GM18870 (cell line): Measurements from ENCODE around the gene VDR.

Experiments used
- ATAC-seq: cut with Tn5 transposase; IDR thresholded peaks from one replicate; pipeline ENCODE4 v1.9.1; 2021; ENCODE audit warnings: moderate library complexity; ENCODE audit not compliant: unreplicated experiment

Gene VDR

GRCh38 chr12:47833591-47834012 is 71.2 kb downstream of the VDR start:
- no peak for ATAC-seq

- ATAC-seq, result no peak
These were observed 72.4 kb downstream of the VDR start for GRCh38 chr12:47832263-47832933.

DNA sequence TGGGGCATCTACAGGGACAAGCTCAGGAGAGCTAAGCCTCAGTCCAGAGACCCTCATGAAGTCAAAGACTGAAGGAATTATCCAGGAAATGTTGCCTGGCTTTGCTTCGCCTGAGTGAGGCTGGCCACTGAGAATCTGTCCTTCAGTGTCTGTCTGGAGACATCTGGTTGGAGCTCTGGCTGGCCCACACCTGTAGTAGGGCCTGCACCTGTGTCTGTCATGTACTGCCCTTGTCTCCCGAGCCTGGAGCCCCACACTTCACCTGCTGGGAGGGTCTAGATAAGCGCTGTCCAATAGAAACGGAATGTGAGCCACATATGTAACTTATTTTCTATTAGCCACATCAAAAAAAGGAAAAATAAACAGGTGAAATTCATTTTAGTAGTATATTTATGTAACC is 75.2 kb downstream of the VDR start:
- no peak for ATAC-seq

DNA sequence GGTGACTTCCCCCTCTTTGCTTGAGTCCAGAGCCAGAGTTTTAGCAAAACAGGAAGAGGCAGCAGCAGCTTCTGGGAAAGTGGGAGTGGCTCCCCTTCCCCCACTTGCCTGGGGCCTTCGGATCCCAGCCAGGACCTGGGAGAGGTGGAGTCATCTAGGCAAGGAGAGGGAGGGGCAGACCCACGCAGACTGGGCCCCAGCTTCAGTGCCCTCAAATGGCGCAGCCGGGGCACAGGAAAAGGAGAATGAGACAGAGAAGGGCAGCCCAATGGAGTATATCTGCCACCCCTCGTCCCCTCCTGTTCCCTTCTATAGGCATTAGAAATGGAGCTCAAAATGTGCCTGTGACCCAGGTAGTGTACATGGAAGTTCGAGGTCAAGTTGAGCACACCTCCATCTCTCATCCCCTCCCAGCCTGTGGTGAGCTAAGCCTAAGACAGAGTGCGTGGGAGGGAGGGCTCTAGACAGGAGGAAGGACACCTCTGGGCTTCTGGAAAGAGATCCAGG is 75.8 kb downstream of the VDR start:
- no peak for ATAC-seq

DNA sequence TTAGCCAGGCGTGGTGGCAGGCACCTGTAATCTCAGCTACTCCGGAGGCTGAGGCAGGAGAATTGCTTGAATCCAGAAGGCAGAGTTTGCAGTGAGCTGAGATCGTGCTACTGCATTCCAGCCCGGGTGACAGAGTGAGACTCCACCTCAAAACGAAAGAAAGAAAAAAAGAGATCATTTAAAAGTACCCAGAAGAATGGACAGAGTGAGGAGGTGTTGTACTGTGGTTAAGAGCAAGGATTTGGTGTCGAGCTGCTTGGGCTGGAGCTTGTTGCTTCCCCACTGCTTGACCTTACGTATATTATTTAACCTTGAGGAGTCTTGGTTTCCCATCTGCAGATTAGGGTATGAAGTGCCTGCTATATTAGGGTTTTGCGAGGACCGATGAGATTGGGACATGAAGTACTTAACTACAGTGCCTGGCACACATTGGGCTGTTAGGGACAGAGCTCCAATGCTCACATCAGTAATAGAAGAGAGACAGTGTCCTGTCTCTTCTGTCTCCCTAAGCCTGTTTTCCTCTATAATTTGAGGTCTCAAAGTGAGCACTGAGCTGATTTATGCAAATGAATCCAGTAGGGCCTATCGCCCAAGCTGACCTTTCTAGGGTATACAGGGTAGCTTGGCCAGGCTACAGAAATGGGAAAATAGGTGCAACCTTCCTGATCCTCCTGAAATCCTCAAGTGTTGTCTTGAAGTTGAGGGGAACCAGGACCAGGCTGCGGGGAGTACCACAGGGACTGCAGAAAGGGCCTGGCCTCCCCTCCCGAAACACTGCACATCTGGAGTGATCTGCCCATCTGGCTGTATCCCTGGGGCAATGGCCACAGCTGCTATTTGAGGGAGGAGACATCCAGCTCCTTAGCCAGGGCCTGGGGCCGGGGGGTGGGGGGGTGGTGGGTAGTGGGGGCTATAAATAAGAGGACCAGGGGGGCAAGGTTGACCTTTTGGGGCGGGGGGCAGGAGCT is 76.5 kb downstream of the VDR start:
- no peak for ATAC-seq

DNA sequence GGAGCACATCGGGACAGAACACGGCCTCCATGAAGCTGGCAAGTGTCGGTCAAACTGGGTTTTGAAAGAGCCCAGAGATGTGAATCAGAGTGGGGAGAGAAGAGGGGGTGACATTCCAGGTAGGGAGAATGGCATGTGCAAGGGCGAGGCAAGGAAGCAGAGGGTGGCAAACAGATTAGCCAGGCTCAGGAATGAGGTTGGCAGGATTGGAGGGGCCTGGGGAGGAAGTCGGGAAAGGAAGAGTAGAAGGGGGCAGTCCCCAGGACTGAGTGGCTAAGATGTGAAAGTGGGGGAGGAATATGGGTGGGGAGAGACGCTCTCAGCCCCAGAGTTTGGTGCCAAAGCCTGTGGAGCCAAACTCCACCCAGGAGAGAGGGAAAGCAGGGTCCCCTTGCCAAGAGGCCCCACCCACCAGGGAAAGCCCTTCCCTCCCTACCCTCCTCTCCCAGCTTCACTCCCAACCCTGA is 79.6 kb downstream of the VDR start:
- ATAC-seq, result no peak

DNA sequence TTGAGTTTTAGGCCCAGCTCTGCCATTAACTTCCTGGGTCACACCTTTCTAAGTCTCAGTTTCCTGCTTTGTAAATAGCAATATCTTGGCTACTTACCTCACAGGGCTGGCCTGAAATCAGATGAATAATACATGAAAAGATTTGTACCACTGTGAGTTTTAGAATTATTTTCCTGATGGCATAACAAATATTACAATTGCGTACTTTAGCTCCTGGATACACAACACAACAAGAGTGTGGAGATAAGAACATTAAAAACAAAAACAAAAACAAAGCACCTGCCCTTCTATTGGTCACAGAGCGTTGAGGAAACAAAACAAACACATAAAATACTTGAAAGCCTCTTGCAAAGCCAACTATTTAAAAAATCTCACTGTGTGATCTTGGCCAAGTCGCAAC is 80.2 kb downstream of the VDR start:
- no peak for ATAC-seq

DNA sequence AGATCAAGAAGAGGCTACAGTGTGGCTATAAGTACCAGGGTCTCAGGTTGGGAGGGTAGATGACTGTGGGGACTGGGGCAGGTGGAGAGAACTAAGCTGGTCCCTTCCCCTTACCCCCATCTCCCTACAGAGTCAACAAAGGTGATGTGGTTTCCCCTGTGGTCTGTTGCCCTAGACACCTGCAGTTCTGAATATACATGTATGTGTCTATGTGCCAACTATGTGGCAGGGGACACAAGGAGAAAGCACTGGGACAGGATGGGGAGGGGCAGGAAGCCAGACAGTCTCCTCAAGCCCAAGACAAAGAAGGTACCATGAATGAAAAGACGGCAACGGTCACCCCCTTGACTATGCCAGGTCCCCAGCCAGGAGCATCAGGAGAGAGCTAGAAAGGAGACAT is 80.6 kb downstream of the VDR start:
- ATAC-seq, result no peak

DNA sequence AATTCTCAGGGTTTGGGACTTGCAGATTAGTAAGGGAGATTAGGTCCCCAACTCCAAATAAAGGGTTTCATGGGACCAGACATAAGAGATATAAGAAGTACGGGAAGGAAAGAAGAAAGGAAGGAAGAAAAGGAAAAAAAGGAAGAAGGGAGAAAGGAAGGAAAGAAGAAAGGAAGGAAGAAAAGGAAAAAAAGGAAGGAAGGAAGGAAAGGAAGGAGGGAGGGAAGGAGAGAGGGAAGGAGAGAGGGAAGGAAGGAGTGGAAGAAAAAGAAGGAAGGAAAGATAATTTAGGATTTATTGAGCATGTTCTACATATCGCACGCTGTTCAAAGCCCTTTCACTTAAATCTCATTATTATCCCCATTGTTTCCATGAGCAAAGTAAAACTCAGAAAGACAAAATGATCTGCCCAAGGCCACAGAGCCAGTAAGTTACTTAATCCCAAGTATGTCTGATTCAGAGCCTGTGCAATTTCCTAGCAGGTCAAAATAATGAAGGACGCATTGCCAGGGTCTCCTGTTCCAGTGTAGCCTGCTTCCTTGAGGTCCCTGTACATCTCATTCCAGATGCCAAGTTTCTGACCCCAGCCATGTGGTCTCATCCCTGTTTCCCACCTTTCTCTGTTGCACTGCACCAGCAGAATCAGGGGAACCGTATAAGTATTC is 81.2 kb downstream of the VDR start:
- no peak for ATAC-seq

- no peak for ATAC-seq
These were observed 81.9 kb downstream of the VDR start for GRCh38 chr12:47822863-47823262.

DNA sequence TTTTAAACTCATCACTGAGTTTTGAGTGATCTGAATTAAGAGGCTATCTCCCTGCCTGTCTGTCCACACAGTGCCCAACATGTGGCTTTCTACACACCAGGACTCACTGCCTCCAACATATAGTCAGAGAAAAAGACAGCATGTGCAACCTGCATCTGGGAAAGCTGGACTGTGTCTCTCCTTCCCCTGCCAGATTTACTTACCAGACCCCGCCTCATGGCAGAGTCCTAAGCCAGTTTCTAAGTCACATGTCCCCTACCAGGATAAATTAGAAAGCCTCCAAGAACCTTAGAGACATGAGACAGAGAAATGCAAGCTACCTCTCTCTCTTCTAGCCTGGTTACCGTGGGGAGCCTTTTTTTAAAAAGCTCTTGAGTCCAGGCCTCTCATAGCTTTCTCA is 82.4 kb downstream of the VDR start:
- ATAC-seq, result no peak

DNA sequence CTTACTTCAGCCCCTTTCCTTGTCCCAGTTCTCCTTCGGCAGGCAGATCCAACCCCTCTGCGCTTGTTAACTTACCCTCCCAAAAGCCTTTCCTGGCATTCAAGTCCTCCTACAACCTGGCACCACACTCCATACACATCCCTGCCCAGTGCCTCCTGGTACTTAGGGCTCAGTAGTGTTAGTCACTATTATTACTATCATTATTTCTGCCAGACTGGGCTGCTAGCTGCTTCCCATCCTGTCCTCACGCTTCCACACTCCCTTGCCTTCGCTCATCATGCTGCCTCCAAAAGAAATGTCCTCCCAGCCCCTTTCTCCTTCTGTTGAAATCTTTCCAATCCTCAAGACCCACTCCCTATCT is 83.5 kb downstream of the VDR start:
- ATAC-seq, result no peak

DNA sequence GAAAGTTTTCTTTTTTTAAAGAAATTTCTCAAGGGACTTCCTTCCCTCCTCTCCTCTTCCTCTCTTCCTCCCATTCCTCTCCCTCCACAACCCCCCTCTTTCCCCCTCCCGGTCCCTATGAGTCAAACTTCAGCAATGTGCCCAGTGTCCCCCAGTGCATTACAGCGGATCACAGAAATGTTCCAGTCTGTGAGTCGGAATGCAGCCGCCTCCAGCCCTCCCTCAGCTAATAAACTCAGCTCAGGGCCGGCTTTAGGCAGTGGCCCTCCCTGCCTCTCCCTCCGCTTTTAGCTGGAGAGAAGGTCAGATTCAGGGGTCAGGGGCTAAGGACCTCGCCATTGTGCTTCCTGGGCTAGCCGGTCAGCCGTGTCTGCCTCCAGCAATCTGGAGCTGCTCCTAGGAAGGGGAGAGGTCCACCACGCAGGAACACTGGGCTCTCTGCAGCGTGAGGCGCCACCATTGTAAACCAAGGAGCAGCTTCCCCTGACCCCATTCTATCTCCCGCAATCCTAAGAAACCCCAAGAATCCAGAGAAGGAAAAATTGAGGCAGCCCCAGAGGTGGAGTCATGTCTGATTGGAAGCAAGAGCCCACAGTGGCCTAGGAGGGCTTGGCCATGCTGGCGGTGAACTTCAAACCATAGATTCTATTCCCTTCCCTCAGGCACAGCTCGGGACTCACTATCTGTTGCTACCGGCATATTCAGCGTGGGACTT is 84.0 kb downstream of the VDR start:
- ATAC-seq, result no peak

- ATAC-seq, result no peak
These were observed 84.7 kb downstream of the VDR start, which contains the start of gene HDAC7 for GRCh38 chr12:47819896-47820630. TSS of gene HDAC7 (minus strand) at chr12:47819903. CDS start at chr12:47819785, 118 bp downstream.

DNA sequence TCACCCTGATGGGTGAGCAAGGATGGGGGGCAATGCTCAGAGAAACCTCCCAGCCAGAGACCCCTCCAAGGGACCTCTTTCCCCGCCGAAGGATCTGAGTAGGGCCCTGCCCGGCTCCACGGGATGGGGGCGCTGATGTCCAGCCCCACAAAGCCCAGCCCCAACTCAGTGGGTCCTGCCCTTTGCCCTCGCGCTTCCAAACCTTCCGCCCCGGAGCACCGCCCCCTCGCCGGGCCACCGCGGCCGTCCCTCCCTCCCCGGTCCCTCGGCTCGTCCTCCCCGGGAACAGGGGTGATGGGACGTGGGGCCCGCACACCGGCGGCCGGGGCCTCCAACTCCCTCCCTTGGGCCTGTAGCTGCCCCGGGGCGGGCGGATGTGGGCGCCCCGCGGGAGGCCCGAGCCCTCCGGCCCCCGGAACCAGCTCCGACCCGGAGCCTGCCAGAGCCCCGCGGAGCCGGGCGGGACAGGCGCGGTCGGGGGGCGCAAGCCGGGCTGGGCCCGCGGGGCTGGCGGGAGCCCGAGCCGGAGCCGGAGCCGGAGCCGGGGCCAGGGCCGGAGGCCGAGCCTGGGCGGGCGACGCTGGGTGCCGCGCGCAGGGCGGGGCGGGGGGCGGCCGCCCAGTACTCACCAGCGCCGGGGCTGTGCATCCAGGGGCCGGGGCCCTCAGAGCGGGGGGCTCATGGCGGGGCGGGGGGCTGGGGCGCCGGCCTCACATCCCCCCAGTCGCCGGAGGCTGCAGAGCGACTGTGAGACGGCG is 85.5 kb downstream of the VDR start:
- ATAC-seq, result no peak

- ATAC-seq, result no peak
These were observed 86.2 kb downstream of the VDR start for GRCh38 chr12:47818467-47819137.

- ATAC-seq, result no peak
These were observed 86.8 kb downstream of the VDR start for GRCh38 chr12:47818007-47818376.

DNA sequence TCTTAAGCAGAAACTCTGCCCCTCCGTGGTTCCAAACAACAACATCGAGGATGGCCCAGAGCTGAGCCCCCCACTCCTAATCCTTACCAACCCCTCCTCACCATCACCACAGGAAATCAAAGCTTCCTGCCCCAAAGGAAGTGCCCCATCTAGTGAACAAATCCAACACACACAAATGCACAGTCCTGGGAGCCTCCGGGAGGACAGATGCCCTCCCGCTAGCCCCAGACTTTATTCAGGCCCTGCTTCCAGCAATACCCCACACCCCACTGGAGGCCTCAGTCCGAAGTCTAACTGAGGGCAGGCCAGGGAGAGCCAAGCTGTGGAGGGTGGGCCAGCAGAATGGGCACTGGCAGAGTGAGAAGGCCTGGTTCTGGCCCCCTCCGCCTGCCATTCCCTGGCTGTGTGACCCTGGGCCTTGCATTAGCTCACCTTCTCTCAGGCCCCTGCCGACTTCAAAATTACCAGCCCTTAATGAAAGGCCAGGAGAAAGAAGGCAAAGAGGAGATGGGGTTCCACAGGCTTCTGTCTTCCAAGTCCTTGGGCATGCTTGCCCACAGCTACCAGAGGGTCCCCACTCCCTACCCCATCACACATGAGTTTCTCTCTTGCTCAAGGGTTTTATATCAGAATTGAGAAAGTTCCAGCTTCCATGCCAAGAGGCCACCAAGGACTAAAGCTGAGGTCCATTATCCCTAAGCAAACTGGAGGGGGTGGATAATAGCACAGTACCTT is 87.4 kb downstream of the VDR start:
- ATAC-seq, result no peak
